HG03280 (cell line): ENCODE results near the gene EFCAB13.

ENCODE experiments used
- ATAC-seq: cut with Tn5 transposase; IDR thresholded peaks from one replicate; pipeline ENCODE4 v1.9.1; 2021; ENCODE audit warnings: mild to moderate bottlenecking, moderate library complexity; ENCODE audit not compliant: unreplicated experiment

EFCAB13 gene, protein sequence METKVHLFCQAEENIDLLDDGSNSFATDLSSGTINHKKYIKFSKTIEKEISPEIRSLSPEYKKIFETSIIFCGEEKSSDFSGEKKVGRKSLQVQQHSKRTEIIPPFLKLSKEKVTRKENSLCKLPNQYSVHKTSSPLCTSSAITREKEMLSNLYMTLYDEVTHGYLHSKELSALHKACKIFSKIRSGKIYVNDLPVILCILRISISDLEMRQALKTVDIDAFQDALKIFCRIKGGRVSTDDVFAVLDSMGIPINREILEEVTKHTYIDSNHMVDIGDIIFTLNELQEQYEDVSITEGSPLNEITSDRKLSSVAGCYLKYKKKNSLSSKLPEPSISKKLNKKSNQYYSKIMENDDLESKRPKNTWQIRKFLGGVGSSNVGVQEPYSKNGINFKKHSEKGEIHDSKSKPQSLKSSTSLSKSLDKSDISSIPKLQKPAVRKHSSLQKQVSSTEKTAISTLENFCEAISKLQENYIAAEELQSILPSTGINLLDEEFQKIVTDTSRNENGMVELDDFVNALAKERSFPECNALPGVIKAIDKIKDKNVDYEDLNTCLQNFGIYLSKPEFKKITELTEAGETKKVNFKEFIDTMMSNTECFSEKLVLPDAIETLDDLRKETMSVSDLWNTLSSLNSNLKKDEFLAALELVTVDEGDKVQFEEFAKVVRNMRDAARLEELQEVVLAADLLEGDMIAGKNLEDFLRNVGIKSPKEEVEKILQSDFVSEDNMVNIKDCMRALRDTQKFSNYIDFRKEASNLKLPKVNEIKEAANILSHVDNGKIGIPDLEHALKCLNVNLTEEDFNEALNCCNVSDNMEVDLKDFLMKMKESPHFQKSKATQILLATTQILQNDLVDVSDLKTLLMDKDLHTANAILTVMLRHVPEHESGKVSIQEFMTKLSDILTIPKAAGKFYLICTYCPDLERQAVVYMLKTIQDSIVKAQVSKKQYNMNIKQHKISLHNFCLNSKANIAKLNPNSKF

DNA sequence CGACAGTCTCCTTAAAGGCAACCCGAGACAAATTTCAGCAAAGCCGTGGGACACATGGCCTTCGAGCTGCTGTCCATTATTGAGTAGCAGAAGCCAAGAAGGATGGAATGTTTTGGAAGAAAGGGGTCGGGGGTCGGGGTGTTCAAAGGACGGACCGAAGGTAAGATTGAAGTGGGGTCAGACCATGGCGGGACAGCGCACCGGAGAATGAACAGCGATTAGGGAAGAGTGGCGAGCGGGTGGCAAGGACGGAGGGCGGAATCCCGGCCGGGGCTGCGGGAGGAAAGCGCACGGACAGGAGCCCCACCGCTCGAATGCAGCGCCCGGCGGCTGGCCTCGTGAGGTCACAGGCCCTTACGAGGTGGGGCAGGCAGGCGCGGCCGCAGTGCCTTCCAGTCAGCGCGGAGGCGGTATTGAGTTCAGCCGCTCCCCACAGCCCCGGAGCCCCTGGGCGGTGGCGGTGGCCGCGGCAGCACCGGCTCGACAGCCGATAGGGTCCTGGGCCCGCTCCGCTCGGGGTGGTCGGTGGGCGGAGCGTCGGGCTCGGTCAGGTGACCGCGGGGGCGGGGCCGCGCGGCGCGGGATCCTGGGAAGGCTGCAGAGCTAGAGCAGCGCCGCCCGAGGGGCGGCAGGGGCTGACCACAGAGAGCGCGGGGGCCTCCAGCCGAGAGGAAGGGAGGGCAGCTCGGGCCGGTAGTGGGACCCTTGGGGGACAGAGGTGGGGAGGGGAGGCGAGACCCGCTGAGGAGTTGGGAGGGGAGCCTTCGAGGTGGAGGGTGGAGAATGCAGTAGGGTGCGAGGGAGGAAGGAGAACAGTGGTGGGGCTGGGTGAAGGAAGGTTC lies at the start of gene EFCAB13:
Gene EFCAB13, plus strand, starts transcription at position 574 of the 842 bp plus-strand sequence. CDS start 4,399 bp downstream, outside the sequence.
- ATAC-seq = peak; percentile 85

DNA sequence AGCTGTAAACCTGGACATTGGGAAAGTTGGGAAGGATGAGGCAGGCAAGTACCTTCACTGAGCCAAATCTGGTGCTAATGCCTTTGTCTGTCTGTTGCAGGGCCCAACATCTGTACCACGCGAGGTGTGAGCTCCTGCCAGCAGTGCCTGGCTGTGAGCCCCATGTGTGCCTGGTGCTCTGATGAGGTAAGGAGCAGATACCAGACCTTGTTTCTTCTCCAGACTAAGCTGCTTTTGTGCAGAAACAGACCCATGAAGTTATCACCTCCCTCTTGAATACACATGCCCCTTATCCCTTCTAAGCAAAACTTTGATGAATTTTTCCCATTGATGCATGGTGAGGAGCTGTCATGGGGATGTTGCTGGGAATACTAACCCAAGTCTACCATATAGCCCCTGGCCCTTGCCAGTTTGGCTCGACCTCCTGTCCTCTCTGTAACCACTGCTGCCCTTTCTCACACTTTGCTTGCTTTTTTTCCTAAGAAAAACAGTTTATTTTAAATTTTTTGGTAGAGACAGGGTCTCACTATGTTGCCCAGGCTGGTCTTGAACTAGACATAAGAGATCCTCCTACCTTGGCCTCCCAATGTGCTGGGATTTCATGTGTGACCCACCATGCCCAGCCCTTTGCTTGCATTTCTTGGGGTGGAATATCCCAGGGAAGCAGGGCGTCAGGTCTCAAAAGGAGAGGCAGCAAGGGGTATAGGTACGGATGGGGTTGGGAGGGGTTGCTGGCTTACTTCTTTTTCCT lies 49.3 kb upstream of the EFCAB13 start:
- no peak for ATAC-seq

DNA sequence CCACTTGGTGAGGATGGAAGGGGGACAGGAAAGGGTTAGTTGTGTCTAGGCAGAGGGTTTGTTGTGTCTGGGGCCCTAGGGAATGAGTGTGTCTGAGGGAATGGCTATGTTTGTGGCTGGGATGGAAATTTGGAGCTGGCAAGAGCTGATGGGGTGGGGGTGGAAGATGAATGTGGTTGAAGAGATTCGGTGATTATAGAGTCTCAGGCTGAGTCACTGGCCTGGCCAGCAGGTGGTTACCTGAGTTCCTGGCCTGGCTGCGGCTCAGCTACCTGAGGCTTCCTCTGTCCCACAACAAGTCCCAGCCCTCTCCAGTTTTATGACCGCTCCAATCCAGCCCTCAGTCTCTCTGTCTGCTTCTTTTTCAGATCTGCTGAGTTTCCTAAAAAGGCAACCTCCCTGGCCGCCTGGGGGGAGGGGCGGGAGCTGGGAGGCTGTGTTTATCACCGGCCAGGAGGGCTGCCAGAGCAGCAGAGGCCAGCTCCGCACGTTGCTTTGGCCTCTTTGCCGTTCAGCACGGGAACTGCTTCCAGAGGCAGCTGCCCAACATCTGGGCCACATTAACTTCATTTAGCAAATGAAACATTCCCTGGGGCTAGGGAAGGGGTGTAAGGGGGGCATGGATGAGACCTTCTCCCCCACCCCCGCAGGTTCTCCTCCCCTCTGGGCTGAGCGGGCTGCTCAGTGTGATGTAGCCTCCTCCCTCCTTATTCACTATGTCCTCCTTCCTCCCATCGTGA lies 48.3 kb upstream of the EFCAB13 start:
- no peak for ATAC-seq

DNA sequence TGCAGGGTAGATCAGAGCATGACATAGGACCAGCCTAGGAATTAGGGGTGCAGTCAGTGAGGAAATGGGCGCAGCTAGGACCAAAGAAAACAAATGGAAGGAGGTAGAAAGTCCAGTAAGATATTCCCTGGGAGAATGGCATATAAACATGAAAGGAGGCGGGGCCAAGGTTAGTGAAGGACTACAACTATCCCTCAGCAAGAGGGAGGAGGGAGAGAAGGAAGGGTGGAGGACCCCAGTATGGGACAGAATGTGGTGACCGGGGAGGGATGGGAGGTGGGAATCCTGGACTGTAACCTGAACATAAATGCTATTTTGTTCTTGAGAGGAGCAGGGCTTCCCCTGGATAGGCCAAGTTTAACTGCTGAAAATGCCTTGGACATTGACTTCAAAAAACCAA lies 47.3 kb upstream of the EFCAB13 start:
- no peak for ATAC-seq

DNA sequence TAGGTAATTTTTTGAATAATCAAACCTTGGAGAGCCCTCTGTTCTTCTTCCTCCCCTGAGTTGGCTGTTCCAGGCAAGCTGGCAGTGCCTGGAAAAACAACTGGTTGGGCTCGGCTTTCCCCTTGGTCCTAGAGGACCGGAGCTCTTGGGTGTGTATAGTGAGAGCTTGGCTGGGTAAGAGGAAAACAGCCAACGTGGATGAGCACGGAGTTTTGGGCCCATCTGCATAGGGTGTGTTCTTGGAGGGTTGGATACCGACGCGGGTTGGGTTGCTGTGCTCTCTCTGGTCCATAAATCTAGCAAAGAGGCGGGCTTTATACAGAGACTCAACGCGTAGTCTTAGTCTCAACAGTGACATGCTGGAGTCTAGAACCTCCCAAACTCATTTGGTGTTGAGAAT lies 46.9 kb upstream of the EFCAB13 start:
- no peak for ATAC-seq

DNA sequence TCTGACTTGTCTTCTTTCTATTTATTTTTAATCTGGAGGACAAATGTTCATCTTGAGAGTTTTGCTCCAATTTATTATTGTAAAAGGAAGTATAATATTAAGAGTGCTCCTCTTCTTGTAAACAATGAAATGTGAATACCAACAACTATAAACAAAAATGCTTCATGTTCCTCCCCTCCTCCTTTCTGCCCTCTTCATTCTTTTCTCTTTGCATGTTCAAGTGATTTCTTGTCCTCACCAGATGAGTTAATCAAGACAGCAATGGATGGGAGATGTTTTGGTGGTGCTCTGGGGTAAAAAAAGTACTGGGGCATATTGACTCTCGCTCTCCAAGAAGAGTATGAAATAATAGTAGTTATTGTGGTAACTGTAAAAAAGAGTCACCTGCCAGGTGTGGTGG lies 45.8 kb upstream of the EFCAB13 start:
- ATAC-seq = no peak

DNA sequence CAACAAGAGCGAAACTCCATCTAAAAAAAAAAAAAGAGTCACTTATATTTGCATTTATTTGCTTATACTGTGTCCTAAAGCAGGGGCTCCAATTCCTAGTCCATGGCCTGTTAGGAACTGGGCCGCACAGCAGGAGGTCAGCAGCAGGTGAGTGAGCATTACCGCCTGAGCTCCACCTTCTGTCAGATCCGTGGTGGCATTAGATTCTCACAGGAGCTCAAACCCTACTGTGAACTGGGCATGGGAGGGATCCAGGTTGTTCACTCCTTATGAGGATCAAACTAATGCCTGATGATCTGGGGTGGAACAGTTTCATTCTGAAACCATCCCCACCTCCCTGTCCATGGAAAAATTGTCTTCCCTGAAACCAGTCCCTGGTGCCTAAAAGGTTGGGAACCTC lies 45.2 kb upstream of the EFCAB13 start:
- no peak for ATAC-seq

DNA sequence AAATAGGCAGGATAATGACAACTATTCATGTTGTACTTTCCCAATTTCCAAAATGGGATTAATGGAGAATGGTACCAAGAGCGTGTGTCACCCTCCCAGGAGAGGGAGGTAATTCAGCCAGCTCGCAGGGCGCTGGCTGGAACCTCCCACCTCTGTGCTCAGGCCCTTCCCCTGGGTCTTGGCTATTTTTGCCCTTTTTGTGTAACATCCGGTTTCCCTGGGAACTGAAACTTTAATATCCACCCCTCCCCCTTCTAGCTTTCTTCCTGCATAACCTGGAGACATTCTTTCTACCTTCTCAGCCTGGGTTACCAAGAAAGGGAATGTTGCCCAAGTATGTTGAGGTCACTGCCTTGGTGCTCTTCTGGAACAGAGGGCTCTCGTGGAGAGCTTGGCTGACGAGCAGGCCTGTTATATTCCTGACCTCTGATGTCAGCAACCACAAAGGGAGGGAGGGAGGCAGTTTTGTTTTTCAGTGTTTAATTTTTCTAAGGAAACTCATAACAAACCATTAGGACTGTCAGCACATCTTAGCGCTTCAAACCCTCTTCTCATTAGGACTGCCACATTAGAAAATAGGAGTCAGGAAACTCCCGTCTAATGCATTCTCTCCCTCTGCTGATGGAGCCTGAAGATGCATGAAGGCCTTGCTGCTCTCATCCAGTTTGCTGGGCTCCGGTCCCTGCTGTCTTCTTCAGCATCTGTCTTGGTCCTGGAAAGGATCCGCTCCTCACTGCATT lies 44.5 kb upstream of the EFCAB13 start:
- ATAC-seq = peak; percentile 63

DNA sequence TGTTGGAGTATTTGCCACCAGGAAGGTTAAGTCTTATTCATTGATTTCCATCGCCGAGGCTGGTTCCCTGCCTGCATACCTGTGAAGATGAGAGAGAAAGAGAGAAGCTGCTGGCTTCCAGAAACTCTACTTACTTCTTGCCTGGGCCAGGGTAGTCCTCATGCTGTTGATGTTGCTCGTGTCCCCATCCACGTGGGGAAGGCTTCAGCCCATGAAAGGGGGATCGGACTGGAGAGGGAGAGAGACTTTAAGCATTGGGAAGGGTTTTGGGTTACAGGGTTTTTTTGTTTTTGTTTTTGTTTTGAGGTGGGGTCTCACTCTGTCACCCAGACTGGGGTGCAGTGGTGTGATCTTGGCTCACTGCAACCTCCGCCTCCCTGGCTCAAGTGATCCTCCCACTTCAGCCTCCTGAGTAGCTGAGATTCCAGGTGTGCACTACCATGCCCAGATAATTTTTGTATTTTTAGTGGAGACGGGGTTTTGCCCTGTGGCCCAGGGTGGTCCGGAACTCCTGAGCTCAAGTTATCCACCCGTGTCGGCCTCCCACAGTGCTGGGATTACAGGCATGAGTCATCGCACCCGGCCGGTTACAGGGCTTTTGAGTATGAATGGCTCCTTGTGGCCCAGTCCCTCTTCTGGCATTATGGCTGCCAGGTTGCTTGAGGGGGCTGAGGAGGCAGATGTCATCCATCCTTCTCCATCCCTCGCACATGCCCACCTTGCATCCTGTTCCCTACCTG lies 43.5 kb upstream of the EFCAB13 start:
- ATAC-seq = no peak

DNA sequence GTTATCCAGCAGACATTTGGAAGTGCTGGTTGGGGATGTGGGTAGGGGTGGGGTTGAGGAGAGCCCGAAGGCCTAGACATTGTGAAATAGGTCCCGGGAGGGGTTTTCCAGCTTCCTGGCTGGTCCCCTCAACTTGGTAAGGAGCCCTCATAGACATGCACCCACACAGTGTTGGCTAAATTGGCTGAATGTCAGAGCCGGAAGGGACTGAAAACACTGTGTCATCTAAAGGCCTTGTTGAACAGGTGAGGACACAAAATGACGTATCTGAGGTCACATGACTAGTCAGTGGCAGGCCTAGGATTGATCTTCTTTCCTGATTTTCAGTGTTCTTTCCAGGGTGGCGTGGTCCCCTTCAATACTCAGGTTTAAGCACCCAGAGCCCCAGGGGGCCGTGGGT lies 42.5 kb upstream of the EFCAB13 start:
- ATAC-seq = no peak

DNA sequence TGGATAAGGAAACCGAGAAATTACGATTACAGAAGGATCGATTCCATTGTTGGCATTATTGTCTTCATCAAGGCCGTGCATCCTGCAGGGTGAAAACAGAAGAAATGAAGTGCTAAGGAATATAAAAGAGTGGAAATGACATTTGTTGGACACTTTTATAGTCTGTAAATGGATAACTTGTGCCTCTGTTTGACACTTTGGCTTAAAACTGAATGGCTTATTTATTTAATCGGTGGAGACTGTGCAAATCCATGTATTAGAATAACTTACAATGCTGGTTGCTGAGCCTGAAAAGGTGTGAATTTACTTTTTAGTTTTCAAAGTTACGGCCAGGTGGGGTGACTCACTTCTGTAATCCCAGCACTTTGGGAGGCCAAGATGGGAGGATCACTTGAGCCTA lies 38.8 kb upstream of the EFCAB13 start:
- no peak for ATAC-seq

DNA sequence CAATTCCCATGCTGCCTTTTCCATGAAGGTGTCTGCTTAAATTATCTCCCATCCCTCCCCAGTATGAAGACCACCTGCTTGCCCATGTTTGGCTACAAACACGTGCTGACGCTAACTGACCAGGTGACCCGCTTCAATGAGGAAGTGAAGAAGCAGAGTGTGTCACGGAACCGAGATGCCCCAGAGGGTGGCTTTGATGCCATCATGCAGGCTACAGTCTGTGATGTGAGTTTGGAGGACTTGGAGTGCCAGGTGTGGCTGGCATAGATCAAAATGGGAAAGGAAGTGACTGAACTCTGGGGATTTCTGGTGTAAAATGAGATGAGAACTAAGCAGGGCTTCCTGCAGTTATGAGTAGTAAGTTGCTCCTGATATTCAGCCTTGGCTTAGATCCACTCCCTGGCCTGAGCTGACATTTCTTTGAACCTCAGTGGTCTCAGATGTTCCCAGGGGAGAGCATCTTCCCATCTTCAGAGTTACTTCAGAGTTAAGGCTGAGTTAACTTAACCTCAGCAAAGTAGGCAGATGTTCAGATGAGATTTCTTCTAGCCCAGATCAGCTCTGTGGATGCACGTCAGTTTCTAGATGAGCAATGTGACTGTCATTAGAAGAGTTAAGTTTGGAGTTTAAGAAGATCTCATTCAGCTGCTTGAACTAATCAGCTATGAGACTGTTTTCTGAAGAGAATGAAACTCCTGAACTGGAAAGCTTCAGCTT lies 37.4 kb upstream of the EFCAB13 start:
- ATAC-seq = peak; percentile 74

DNA sequence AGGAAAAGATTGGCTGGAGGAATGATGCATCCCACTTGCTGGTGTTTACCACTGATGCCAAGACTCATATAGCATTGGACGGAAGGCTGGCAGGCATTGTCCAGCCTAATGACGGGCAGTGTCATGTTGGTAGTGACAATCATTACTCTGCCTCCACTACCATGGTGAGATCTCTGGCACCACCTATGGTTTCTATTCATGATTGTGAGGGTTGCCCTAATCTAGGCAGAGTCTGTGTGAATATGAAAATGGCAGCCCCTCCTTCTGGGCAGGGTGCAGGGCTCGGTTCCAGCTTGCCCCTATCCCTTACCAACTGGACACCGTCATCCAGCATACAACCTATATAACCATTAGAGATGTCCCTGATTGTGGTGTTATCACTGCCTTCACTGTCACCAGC lies 36.7 kb upstream of the EFCAB13 start:
- no peak for ATAC-seq

DNA sequence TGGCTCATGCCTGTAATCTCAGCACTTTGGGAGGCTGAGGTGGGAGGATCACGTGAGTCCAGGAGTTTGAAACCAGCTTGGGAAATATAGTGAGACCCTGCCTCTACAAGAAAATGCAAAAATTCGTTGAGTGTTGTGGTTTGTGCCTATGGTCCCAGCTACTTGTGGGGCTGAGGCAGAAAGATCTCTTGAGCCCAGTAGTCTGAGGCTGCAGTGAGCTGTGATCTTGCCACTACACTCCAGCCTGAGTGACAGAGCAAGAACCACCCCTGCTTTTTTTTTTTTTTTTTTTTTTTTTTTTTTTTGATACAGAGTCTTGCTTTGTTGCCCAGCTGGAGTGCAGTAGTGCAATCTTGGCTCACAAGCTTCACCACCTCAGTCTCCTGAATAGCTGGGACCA lies 36.1 kb upstream of the EFCAB13 start:
- ATAC-seq = no peak

DNA sequence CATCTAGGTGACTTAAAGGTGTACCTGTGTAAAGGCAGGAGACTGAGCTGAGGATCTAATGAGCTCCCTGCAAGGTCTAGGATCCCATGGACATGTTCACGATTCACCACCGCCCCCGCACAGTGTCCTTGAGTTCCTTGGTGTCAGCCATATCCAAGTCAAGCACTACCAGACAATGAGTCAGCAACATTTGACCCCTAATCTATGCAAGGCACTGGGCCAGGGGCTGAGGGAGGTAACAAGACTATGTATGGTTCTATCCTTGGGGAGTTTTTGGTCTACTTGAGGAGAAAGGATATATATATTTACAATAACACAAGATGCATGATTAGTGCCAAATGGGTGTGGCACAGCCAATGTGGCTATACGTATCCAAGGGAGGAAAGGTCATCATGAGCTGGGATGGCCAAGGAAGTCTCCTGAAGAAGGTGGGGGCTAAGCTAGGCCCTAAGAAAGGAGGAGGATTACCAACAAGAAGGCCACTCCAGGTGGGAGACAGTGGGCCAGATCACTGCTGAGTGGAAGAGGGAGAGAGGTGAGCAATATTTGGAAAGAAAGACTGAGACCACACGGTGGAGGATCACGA lies 35.1 kb upstream of the EFCAB13 start:
- no peak for ATAC-seq

DNA sequence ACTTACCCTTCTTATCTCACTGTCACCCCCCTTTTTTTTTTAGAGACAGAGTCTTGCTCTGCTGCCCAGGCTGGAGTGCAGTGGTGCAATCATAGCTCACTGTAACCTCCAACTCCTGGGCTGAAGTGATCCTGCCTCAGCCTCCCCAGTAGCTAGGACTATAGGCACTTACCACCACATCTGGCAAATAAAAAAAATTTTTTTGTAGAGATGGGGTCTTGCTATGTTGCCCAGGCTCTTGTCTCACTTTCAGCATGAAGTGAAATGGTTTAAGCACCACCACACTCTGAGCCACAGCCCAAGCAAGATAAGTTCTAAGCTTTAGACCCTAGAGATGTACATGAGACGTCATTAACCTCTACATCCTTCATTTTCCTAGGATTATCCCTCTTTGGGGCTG lies 34.5 kb upstream of the EFCAB13 start:
- ATAC-seq = no peak

DNA sequence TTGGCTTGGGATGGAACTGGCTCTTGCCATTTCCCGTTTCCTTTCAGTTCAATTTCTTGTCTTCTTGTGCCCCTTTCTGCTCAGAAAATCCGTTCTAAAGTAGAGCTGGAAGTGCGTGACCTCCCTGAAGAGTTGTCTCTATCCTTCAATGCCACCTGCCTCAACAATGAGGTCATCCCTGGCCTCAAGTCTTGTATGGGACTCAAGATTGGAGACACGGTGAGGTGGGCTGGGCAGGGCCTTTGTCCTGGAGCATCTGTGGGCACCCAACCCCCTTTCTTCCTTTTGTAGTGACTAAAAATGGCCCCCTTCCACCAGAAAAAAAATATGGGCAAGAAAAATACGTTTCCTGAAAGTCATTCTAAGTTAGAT lies 32.9 kb upstream of the EFCAB13 start:
- ATAC-seq = no peak
